IMR-90 (cell line): ENCODE results near the gene CD82. TPM values are rescaled to one million over a fixed set of nuclear protein-coding genes. Genes with fewer than 3 reads are reported as not detected.

Experiments used
- ATAC-seq: fragments of 200-7000 bp; cut with Tn5 transposase; 2 replicates; pipeline ENCODE4 v1.9.1; 2020; ENCODE audit warnings: low read depth, mild to moderate bottlenecking, moderate library complexity
- BruUV-seq: library from RNA; stranded (reverse); fragments of 400-500 nt; replicated peaks from 2 replicates; lab custom pipeline; 2021; lab: Mats Ljungman, UMichigan
- CTCF ChIA-PET: fragments of 300-600 bp; formaldehyde crosslinking; extraction: SDS; loops from one replicate; lab custom pipeline; 2021; ENCODE audit warnings: antibody characterized with exemption; lab: Yijun Ruan, JAX
- POLR2A ChIA-PET: fragments of 300-600 bp; sonication (Branson Sonifier 250); formaldehyde crosslinking; loops from one replicate; lab custom pipeline; 2022; ENCODE audit warnings: antibody characterized with exemption; ENCODE audit not compliant: unreplicated experiment; lab: Charles Lee
- DNase-seq: peaks from one replicate; pipeline ENCODE4 v3.0.0; 2013
- H2AFZ ChIP-seq: replicated peaks from 2 replicates; pipeline ENCODE3; 2013; ENCODE audit warnings: low read length, mild to moderate bottlenecking; ENCODE audit not compliant: poor library complexity
- H2AK5ac ChIP-seq: 2 replicates; pipeline ENCODE4 v1.6.1; 2013; ENCODE audit warnings: low read depth, low read length, inconsistent platforms
- H2AK9ac ChIP-seq: replicated peaks from 2 replicates; pipeline ENCODE3; 2013; ENCODE audit warnings: mild to moderate bottlenecking, low read depth, low read length, moderate library complexity; ENCODE audit not compliant: poor library complexity
- H2BK120ac ChIP-seq: 2 replicates; pipeline ENCODE4 v1.6.1; 2013; ENCODE audit warnings: low read depth, low read length, inconsistent platforms
- H2BK15ac ChIP-seq: 3 replicates; pipeline ENCODE4 v1.6.1; 2013; ENCODE audit warnings: low read depth, low read length, inconsistent platforms
- H2BK20ac ChIP-seq: 2 replicates; pipeline ENCODE4 v1.6.1; 2013; ENCODE audit warnings: low read depth, mild to moderate bottlenecking, inconsistent platforms, low read length, moderate library complexity
- H2BK5ac ChIP-seq: 2 replicates; pipeline ENCODE4 v1.6.1; 2013; ENCODE audit warnings: mild to moderate bottlenecking, low read depth, low read length, inconsistent platforms; ENCODE audit not compliant: poor library complexity, severe bottlenecking
- H3K14ac ChIP-seq: replicated peaks from 2 replicates; pipeline ENCODE4 v1.6.1; 2013; ENCODE audit warnings: low read depth, low read length, inconsistent platforms
- H3K18ac ChIP-seq: 2 replicates; pipeline ENCODE4 v1.6.1; 2013; ENCODE audit warnings: low read depth, low read length, control low read depth
- H3K23ac ChIP-seq: 2 replicates; pipeline ENCODE4 v1.6.1; 2013; ENCODE audit warnings: low read depth, low read length, inconsistent platforms
- H3K27ac ChIP-seq: 2 replicates; pipeline ENCODE4 v1.5.1; 2013; ENCODE audit warnings: mild to moderate bottlenecking, control low read depth, low read length; ENCODE audit not compliant: insufficient read depth
- H3K27me3 ChIP-seq: 2 replicates; pipeline ENCODE4 v1.6.1; 2013; ENCODE audit warnings: low read length; ENCODE audit not compliant: control insufficient read depth, insufficient read depth
- H3K36me3 ChIP-seq: 2 replicates; pipeline ENCODE4 v1.6.1; 2013; ENCODE audit warnings: low read length, mixed read lengths; ENCODE audit not compliant: control insufficient read depth, insufficient read depth
- H3K4ac ChIP-seq: 2 replicates; pipeline ENCODE4 v1.6.1; 2013; ENCODE audit warnings: low read depth, low read length, inconsistent platforms
- H3K4me1 ChIP-seq: 2 replicates; pipeline ENCODE4 v1.6.1; 2013; ENCODE audit warnings: low read length, mixed read lengths; ENCODE audit not compliant: control insufficient read depth, insufficient read depth
- H3K4me2 ChIP-seq: 2 replicates; pipeline ENCODE4 v1.6.1; 2013; ENCODE audit warnings: low read depth, mild to moderate bottlenecking, control low read depth, low read length, moderate library complexity
- H3K4me3 ChIP-seq: 2 replicates; pipeline ENCODE4 v1.5.1; 2013; ENCODE audit warnings: low read depth, mild to moderate bottlenecking, control low read depth, low read length, moderate library complexity; ENCODE audit not compliant: insufficient read depth
- H3K56ac ChIP-seq: 2 replicates; pipeline ENCODE4 v1.6.1; 2013; ENCODE audit warnings: low read length, inconsistent platforms; ENCODE audit not compliant: insufficient read depth; ENCODE audit errors: extremely low read depth
- H3K79me1 ChIP-seq, 2 experiments: 2 replicates each; pipeline ENCODE4 v1.6.1; 2013; ENCODE audit warnings: low read length in 2 of 2, inconsistent platforms in 1 of 2, low read depth in 1 of 2
- H3K9ac ChIP-seq: 2 replicates; pipeline ENCODE4 v1.6.1; 2013; ENCODE audit warnings: low read depth, low read length, control low read depth
- H3K9me1 ChIP-seq: 2 replicates; pipeline ENCODE4 v1.6.1; 2013; ENCODE audit warnings: low read length, inconsistent platforms; ENCODE audit not compliant: insufficient read depth
- H3K9me3 ChIP-seq: 2 replicates; pipeline ENCODE4 v1.6.1; 2013; ENCODE audit warnings: low read length; ENCODE audit not compliant: control insufficient read depth, insufficient read depth
- H4K20me1 ChIP-seq: 2 replicates; pipeline ENCODE4 v1.6.1; 2013; ENCODE audit warnings: low read length, inconsistent platforms; ENCODE audit not compliant: insufficient read depth
- H4K5ac ChIP-seq: 2 replicates; pipeline ENCODE4 v1.6.1; 2013; ENCODE audit warnings: mild to moderate bottlenecking, low read depth, low read length, control low read depth
- H4K8ac ChIP-seq, 2 experiments: 2 replicates each; pipeline ENCODE4 v1.6.1; 2013; ENCODE audit warnings: low read depth in 2 of 2, low read length in 2 of 2, control low read depth in 1 of 2, inconsistent platforms in 1 of 2
- H4K91ac ChIP-seq: 2 replicates; pipeline ENCODE4 v1.6.1; 2013; ENCODE audit warnings: low read depth, low read length, inconsistent platforms; ENCODE audit not compliant: insufficient read depth
- BHLHE40 ChIP-seq: fragments of 150-350 bp; IDR thresholded peaks from 2 replicates; pipeline ENCODE4 v1.6.1; 2016; ENCODE audit warnings: mild to moderate bottlenecking, low read depth, low read length
- CTCF ChIP-seq: conservative IDR thresholded peaks from 2 replicates; pipeline ENCODE4 v1.5.1; 2012; ENCODE audit warnings: mild to moderate bottlenecking, low read depth, low read length, improper control_type of control experiment
- MAFK ChIP-seq: IDR thresholded peaks from 2 replicates; pipeline ENCODE4 v1.6.1; 2012; ENCODE audit warnings: low read depth, low read length, improper control_type of control experiment
- MXI1 ChIP-seq: IDR thresholded peaks from 2 replicates; pipeline ENCODE4 v1.6.1; 2012; ENCODE audit warnings: low read depth, mild to moderate bottlenecking, low read length, moderate library complexity, borderline replicate concordance
- POLR2A ChIP-seq: IDR thresholded peaks from 2 replicates; pipeline ENCODE4 v1.6.1; 2012; ENCODE audit warnings: mild to moderate bottlenecking, low read depth, low read length
- RAD21 ChIP-seq: IDR thresholded peaks from 2 replicates; pipeline ENCODE4 v1.6.1; 2012; ENCODE audit warnings: low read length, improper control_type of control experiment
- SMC3 ChIP-seq: fragments of 150-350 bp; IDR thresholded peaks from 2 replicates; pipeline ENCODE4 v1.6.1; 2016; ENCODE audit warnings: low read depth, mild to moderate bottlenecking, antibody characterized with exemption, low read length, moderate library complexity
- USF2 ChIP-seq: fragments of 150-350 bp; IDR thresholded peaks from 2 replicates; pipeline ENCODE4 v1.6.1; 2017; ENCODE audit warnings: mild to moderate bottlenecking, antibody characterized with exemption, low read length, low read depth
- WGBS, 2 experiments: methylation state at CpG; one replicate each; pipeline versions ENCODE4 v1.1.5 to v1.1.7; 2013; ENCODE audit warnings: missing lambda C conversion rate in 2 of 2; ENCODE audit not compliant: insufficient read length in 1 of 2; ENCODE audit errors: extremely low coverage in 2 of 2; 5-methylcytosine and 5-hydroxymethylcytosine counted together
- dilution Hi-C: fragments of 300-500 bp; cut with HindIII; formaldehyde crosslinking; loops from one replicate; pipeline ENCODE4 v1.14.3; 2018; ENCODE audit warnings: low sequenced_read_pairs; ENCODE audit not compliant: unreplicated experiment
- in situ Hi-C: fragments of 300-500 bp; cut with MboI; formaldehyde crosslinking; loops from 3 replicates; pipeline ENCODE4 v1.14.3; 2019; ENCODE audit warnings: low sequenced_read_pairs, inconsistent platforms, mixed read lengths
- intact Hi-C: fragments of 100-400 bp; cut with micrococcal nuclease; formaldehyde crosslinking; loops from 2 replicates; pipeline ENCODE4 v1.10.0; 2022
- polyA plus RNA-seq, 3 experiments: library from polyadenylated mRNA; depleted of rRNA; stranded (reverse); fragments of >200 nt; gene quantifications; 2 replicates each; pipeline ENCODE4 v1.2.3, GENCODE V29; 2012; ENCODE audit warnings: low replicate concordance in 1 of 3
- total RNA-seq: library from RNA; depleted of rRNA; stranded (reverse); fragments of >200 nt; gene quantifications from 2 replicates; pipeline ENCODE4 v1.2.3, GENCODE V29; 2012

CD82 gene
- total and polyA plus RNA-seq, 2 of the 4 experiments (the other 2 are of a cell fraction), result 32.8 to 49.4 TPM

- DNase-seq, result no peak
- dilution Hi-C loops, result no loop called here
- H3K9me3 ChIP-seq, result no peaks in the 10 kb centered on the region
- no peak overlapping the region for H3K9ac ChIP-seq
- H3K4me3 ChIP-seq, result no peak overlapping the region
- ATAC-seq, result no peak
- no peak overlapping the region for H3K27ac ChIP-seq
- H4K8ac ChIP-seq, result no peak overlapping the region
- no peak overlapping the region for H3K18ac ChIP-seq
- no peak overlapping the region for H2AK9ac ChIP-seq
- whole genome bisulfite sequencing, 2 experiments, result no CpG with 5 or more reads among the region's 5 CpGs
- H4K5ac ChIP-seq, result no peak overlapping the region
- no peaks in the 10 kb centered on the region for H3K9me1 ChIP-seq
- no peak overlapping the region for H2BK120ac ChIP-seq
- H3K4ac ChIP-seq, result no peak overlapping the region
- POLR2A ChIA-PET, result no interaction called here
- intact Hi-C loops, result no loop called here
- no peak overlapping the region for H3K23ac ChIP-seq
- no peaks in the 10 kb centered on the region for H3K4me1 ChIP-seq
- H3K36me3 ChIP-seq, result no peaks in the 10 kb centered on the region
- H2BK15ac ChIP-seq, result no peak overlapping the region
- no peak overlapping the region for H4K91ac ChIP-seq
- no peak overlapping the region for H3K56ac ChIP-seq
- no peak overlapping the region for H2BK20ac ChIP-seq
- peaks cover 24% of the 10 kb centered on the region for H3K27me3 ChIP-seq
- no peak overlapping the region for H3K4me2 ChIP-seq
- H4K20me1 ChIP-seq, result no peaks in the 10 kb centered on the region
- H2AFZ ChIP-seq, result no peak overlapping the region
- H2AK5ac ChIP-seq, result no peak overlapping the region
- BruUV-seq, result no TSS peak
- in situ Hi-C loops, result loop anchor here (10.0 kb wide), 1 partner anchor 249 kb away; no protein-coding TSS in a partner anchor
- TF ChIP-seq POLR2A, result no peak
- TF ChIP-seq RAD21, result no peak
- no peak for TF ChIP-seq BHLHE40
- TF ChIP-seq SMC3, result no peak
- no peak for TF ChIP-seq MXI1
- no peak for TF ChIP-seq USF2
- TF ChIP-seq MAFK, result no peak
- no peak for TF ChIP-seq CTCF
- CTCF ChIA-PET, result no interaction called here
- H2BK5ac ChIP-seq, result no peak overlapping the region
- H3K14ac ChIP-seq, result no peak overlapping the region
- H3K79me1 ChIP-seq, result no peaks in the 10 kb centered on the region
Observed at GRCh38 chr11:44533921-44534711, 31.3 kb upstream of the CD82 start.
